CD14-positive monocyte (primary cell): ENCODE results near the gene GP9. TPM values are rescaled to one million over a fixed set of nuclear protein-coding genes. Genes with fewer than 3 reads are reported as not detected.

Source experiments
- DNase-seq, 3 donors: peaks; one replicate each; pipeline ENCODE4 v3.0.0-alpha.2; 2011 to 2022
- H2AFZ ChIP-seq: 2 replicates; pipeline ENCODE4 v1.6.0; 2012; ENCODE audit warnings: mild to moderate bottlenecking, low read depth, low read length, inconsistent platforms; ENCODE audit not compliant: insufficient read depth, poor library complexity, severe bottlenecking
- H3K27ac ChIP-seq, 2 donors: 1 replicate in 1 of 2; 2 replicates in 1 of 2; pipeline ENCODE4 v1.5.1; 2012 to 2013; ENCODE audit warnings: low read length in 2 of 2, control low read depth in 1 of 2, inconsistent platforms in 1 of 2, low read depth in 1 of 2, mild to moderate bottlenecking in 1 of 2
- H3K27me3 ChIP-seq, 2 donors: one replicate each; pipeline versions ENCODE4 v1.6.0 to v1.6.1; 2011 to 2013; ENCODE audit warnings: low read length in 2 of 2; ENCODE audit not compliant: control insufficient read depth in 2 of 2, insufficient read depth in 2 of 2
- H3K36me3 ChIP-seq, 2 donors: replicated peaks in 1 of 2; 1 replicate in 1 of 2; 2 replicates in 1 of 2; pipeline versions ENCODE4 v1.5.1 to v1.6.1; 2012 to 2013; ENCODE audit warnings: low read length in 2 of 2, control low read depth in 1 of 2, inconsistent platforms in 1 of 2, mild to moderate bottlenecking in 1 of 2; ENCODE audit not compliant: insufficient read depth in 2 of 2, control insufficient read depth in 1 of 2
- H3K4me1 ChIP-seq, 2 donors: 1 replicate in 1 of 2; 2 replicates in 1 of 2; pipeline versions ENCODE4 v1.5.1 to v1.6.1; 2012 to 2013; ENCODE audit warnings: low read length in 2 of 2, control low read depth in 1 of 2, inconsistent platforms in 1 of 2, mild to moderate bottlenecking in 1 of 2, moderate library complexity in 1 of 2; ENCODE audit not compliant: insufficient read depth in 2 of 2, control insufficient read depth in 1 of 2
- H3K4me2 ChIP-seq: replicated peaks from 2 replicates; pipeline ENCODE3; 2012; ENCODE audit warnings: low read length, moderate library complexity, mild to moderate bottlenecking; ENCODE audit not compliant: poor library complexity, severe bottlenecking; ENCODE audit errors: extremely low read depth
- H3K4me3 ChIP-seq, 3 experiments: fragments of 200-600 bp in 1 of 3; sonication (generic) in 1 of 3; replicated peaks in 1 of 3; 1 replicate in 2 of 3; 2 replicates in 1 of 3; pipeline ENCODE4 v1.5.1; 2011 to 2013; ENCODE audit warnings: low read length in 3 of 3, mild to moderate bottlenecking in 3 of 3, control low read depth in 2 of 3, low read depth in 2 of 3, inconsistent platforms in 1 of 3, moderate library complexity in 1 of 3
- H3K79me2 ChIP-seq: 2 replicates; pipeline ENCODE4 v1.6.0; 2012; ENCODE audit warnings: mild to moderate bottlenecking, control low read depth, inconsistent platforms, low read length, moderate library complexity; ENCODE audit not compliant: insufficient read depth
- H3K9ac ChIP-seq: 2 replicates; pipeline ENCODE4 v1.6.0; 2017; ENCODE audit warnings: low read length, mild to moderate bottlenecking; ENCODE audit not compliant: insufficient read depth, poor library complexity, severe bottlenecking
- H3K9me3 ChIP-seq, 2 donors: replicated peaks in 1 of 2; 1 replicate in 1 of 2; 2 replicates in 1 of 2; pipeline versions ENCODE4 v1.5.1 to v1.6.1; 2012 to 2013; ENCODE audit warnings: low read length in 2 of 2, control low read depth in 1 of 2; ENCODE audit not compliant: control insufficient read depth in 1 of 2, insufficient read depth in 1 of 2
- H4K20me1 ChIP-seq: 2 replicates; pipeline ENCODE4 v1.6.0; 2012; ENCODE audit warnings: mild to moderate bottlenecking, low read length, control low read depth, moderate library complexity; ENCODE audit not compliant: insufficient read depth
- H3K27ac Mint-ChIP-seq, 7 donors: one replicate each; pipeline ENCODE4 v1.8.0; 2020; ENCODE audit warnings: mild to moderate bottlenecking in 7 of 7, mixed read lengths in 7 of 7, moderate library complexity in 6 of 7, inconsistent platforms in 2 of 7
- H3K27me3 Mint-ChIP-seq, 3 donors: one replicate each; pipeline ENCODE4 v1.8.0; 2021 to 2022; ENCODE audit warnings: low read depth in 3 of 3, mild to moderate bottlenecking in 3 of 3, mixed read lengths in 3 of 3, moderate library complexity in 3 of 3, inconsistent platforms in 1 of 3
- H3K36me3 Mint-ChIP-seq, 2 donors: one replicate each; pipeline ENCODE4 v1.8.0; 2020; ENCODE audit warnings: mixed read lengths in 2 of 2, inconsistent platforms in 1 of 2, mild to moderate bottlenecking in 1 of 2
- H3K4me1 Mint-ChIP-seq: one replicate; pipeline ENCODE4 v1.8.0; 2020; ENCODE audit warnings: mild to moderate bottlenecking, mixed read lengths
- H3K4me3 Mint-ChIP-seq, 2 donors: one replicate each; pipeline ENCODE4 v1.8.0; 2020; ENCODE audit warnings: mild to moderate bottlenecking in 2 of 2, mixed read lengths in 2 of 2, moderate library complexity in 1 of 2
- H3K9me3 Mint-ChIP-seq, 7 donors: one replicate each; pipeline ENCODE4 v1.8.0; 2020 to 2022; ENCODE audit warnings: mixed read lengths in 7 of 7, mild to moderate bottlenecking in 6 of 7, moderate library complexity in 6 of 7, inconsistent platforms in 2 of 7
- WGBS: methylation state at CpG from one replicate; pipeline ENCODE4 v1.1.5; 2013; ENCODE audit warnings: missing lambda C conversion rate; ENCODE audit not compliant: insufficient coverage; 5-methylcytosine and 5-hydroxymethylcytosine counted together
- intact Hi-C, 2 donors: fragments of 100-400 bp; cut with micrococcal nuclease; formaldehyde crosslinking; loops; one replicate each; pipeline versions ENCODE4 v1.15.0 to v1.15.1; 2023
- polyA plus RNA-seq, 3 donors: library from polyadenylated mRNA; depleted of rRNA in 1 of 3; unstranded in 2 of 3; stranded (reverse) in 1 of 3; fragments of 300-500 nt in 2 of 3; fragments of >200 nt in 1 of 3; fragmentation: Illumina TruSeq in 2 of 3; gene quantifications; 1 replicate in 2 of 3; 2 replicates in 1 of 3; pipeline ENCODE4 v1.2.3, GENCODE V29; 2012 to 2021
- TF ChIP-seq, protein P1 (sequence below): fragments of 200-600 bp; IDR thresholded peaks from one replicate; pipeline ENCODE4 v1.8.0; 2022; ENCODE audit warnings: antibody characterized with exemption, mild to moderate bottlenecking

Gene GP9
- polyA plus RNA-seq, 3 donors: 0.74 to 2.7 TPM; not detected in 1

DNA sequence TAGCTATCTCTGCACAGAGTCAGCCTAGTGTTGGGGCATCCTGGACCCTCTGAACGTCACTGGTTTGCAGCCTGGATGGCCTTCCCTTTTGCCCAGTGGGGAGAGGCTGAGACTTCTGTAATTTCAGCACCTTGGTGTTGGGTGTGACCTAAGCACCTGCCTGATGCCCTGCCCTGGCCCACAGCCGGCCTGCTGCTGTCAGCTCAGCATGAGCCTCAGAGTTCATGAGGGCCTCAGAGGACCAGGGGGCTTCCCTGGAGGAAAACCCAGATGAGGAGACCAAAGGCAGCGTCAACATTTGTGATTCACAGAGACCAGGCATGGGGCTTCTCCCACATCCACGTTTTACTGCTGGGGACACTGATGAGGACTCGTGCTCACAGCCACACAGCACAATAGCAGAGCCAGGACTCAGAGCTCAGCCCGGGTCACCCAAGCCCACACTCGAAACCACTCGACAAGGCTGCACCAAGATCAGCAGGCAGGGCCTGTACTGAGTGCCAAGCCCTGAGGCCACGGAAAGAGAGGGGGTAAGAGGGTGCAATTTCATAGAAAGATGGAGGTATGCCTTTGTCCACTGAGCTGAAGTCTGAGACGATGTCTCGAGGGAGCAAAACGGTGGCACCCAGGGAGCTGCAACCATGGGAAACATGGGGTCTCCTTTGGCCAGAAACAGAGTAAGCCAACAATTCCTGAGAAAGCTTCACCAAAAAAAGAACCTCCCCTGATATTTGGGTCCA, 9.9 kb upstream of the GP9 start:
- H3K4me2 ChIP-seq: no peak overlapping the region
- TF ChIP-seq, protein P1, sequence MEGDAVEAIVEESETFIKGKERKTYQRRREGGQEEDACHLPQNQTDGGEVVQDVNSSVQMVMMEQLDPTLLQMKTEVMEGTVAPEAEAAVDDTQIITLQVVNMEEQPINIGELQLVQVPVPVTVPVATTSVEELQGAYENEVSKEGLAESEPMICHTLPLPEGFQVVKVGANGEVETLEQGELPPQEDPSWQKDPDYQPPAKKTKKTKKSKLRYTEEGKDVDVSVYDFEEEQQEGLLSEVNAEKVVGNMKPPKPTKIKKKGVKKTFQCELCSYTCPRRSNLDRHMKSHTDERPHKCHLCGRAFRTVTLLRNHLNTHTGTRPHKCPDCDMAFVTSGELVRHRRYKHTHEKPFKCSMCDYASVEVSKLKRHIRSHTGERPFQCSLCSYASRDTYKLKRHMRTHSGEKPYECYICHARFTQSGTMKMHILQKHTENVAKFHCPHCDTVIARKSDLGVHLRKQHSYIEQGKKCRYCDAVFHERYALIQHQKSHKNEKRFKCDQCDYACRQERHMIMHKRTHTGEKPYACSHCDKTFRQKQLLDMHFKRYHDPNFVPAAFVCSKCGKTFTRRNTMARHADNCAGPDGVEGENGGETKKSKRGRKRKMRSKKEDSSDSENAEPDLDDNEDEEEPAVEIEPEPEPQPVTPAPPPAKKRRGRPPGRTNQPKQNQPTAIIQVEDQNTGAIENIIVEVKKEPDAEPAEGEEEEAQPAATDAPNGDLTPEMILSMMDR: no peak
- no peak overlapping the region for H3K9ac ChIP-seq
- no peaks in the 10 kb centered on the region for H4K20me1 ChIP-seq
- no peaks in the 10 kb centered on the region for H3K36me3 ChIP-seq
- 96% methylated on average over 12 of the region's 12 CpGs for WGBS
- H3K4me1 ChIP-seq: peaks cover 7 to 11% of the 10 kb centered on the region in 2 donors
- no peak overlapping the region for H3K4me3 ChIP-seq
- Mint-ChIP-seq H3K27ac (no peak overlapping the region), H3K9me3 (peaks cover 5 to 22% (median 14%) of the 10 kb centered on the region in 7 donors), H3K4me1 (peaks cover 6% of the 10 kb centered on the region), H3K36me3 (no peaks in the 10 kb centered on the region), H3K27me3 (peaks cover 12 to 26% (median 21%) of the 10 kb centered on the region in 3 donors), H3K4me3 (no peak overlapping the region)
- H3K27ac ChIP-seq: no peak overlapping the region
- H3K79me2 ChIP-seq: no peaks in the 10 kb centered on the region
- no peak for DNase-seq
- H3K27me3 ChIP-seq: peaks cover 4 to 21% of the 10 kb centered on the region in 2 donors
- H2AFZ ChIP-seq: no peak overlapping the region
- intact Hi-C loops: no loop called here
- H3K9me3 ChIP-seq: peaks cover 4 to 5% of the 10 kb centered on the region in 2 donors

DNA sequence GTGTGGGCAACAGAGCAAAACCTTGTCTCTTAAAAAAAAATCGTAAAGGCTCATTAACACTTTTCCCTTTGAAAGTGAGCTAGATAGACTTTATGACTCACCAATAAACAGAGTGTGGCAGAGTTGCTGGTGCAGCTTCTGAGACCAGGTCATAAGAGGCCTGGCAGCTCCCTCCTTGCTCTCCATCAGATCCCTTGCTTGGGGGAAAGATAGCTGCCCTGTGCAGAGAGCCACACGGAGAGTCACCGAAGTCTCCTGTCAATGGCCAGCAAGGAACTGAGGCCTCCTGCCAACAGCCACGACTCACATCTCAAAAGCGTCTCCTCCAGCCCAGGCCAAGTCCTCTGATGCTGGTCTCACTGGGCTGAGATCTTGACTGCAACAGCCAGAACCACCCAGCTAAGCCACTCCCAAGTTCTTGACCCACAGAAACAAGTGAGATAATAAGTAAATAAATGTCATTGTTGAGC, 8.7 kb upstream of the GP9 start:
- Mint-ChIP-seq H3K4me1 (peaks cover 6% of the 10 kb centered on the region), H3K27ac (no peak overlapping the region), H3K36me3 (no peaks in the 10 kb centered on the region), H3K9me3 (peaks cover 5 to 13% (median 9%) of the 10 kb centered on the region in 7 donors), H3K27me3 (peaks cover 7 to 15% (median 13%) of the 10 kb centered on the region in 3 donors), H3K4me3 (no peak overlapping the region)
- no peak overlapping the region for H2AFZ ChIP-seq
- H3K79me2 ChIP-seq: no peaks in the 10 kb centered on the region
- H3K4me3 ChIP-seq: no peak overlapping the region
- peaks cover 4 to 5% of the 10 kb centered on the region in 2 donors for H3K4me1 ChIP-seq
- H4K20me1 ChIP-seq: no peaks in the 10 kb centered on the region
- H3K36me3 ChIP-seq: no peaks in the 10 kb centered on the region
- peaks cover 0 to 9% of the 10 kb centered on the region in 2 donors for H3K27me3 ChIP-seq
- 92% methylated on average over 5 of the region's 5 CpGs for WGBS
- DNase-seq: no peak
- H3K27ac ChIP-seq: no peak overlapping the region
- H3K9me3 ChIP-seq: no peaks in the 10 kb centered on the region
- intact Hi-C loops: no loop called here
- no peak overlapping the region for H3K4me2 ChIP-seq
- TF ChIP-seq, protein P1: no peak
- H3K9ac ChIP-seq: no peak overlapping the region
